Gastroesophageal sphincter (tissue), 3 donors: ENCODE measurements around the gene LAMA3.

Experiments used
- CTCF ChIP-seq, 4 experiments: fragments of 200-600 bp in 2 of 4; fragments of 450-650 bp in 2 of 4; sonication (generic) in 1 of 4; IDR thresholded peaks; one replicate each; pipeline ENCODE4 v1.5.1; 2017 to 2019; ENCODE audit warnings: antibody characterized with exemption in 4 of 4, mild to moderate bottlenecking in 2 of 4, moderate library complexity in 2 of 4
- EP300 ChIP-seq: sonication (generic); formaldehyde crosslinking; IDR thresholded peaks from one replicate; pipeline ENCODE4 v1.6.1; 2017; ENCODE audit warnings: antibody characterized with exemption, mild to moderate bottlenecking
- POLR2AphosphoS5 ChIP-seq: sonication (generic); formaldehyde crosslinking; IDR thresholded peaks from one replicate; pipeline ENCODE4 v1.6.1; 2017; ENCODE audit warnings: antibody characterized with exemption

- TF ChIP-seq CTCF (IDR thresholded peaks at IDR 0.05): no peak
- no peak for TF ChIP-seq EP300
- TF ChIP-seq POLR2AphosphoS5: no peak
Observed at GRCh38 chr18:23875966-23876895, 187.0 kb downstream of the LAMA3 start.
